H54 (cell line): ENCODE measurements around the gene TRIM29.
A peak's percentile ranks its signal among the peaks of the same experiment; 100 is the strongest.

ENCODE experiments used
- DNase-seq: peaks from one replicate; pipeline ENCODE4 v3.0.0; 2011; ENCODE audit warnings: low spot score, mixed read lengths; ENCODE audit not compliant: insufficient read length
- FAIRE-seq: peaks from 3 replicates; lab custom pipeline; 2011; peaks lifted over from hg19 to GRCh38; lab: Jason Lieb, UNC
- POLR2A ChIP-seq: IDR thresholded peaks from 2 replicates; pipeline ENCODE4 v1.6.1; 2011; ENCODE audit warnings: low read depth, mild to moderate bottlenecking, low read length

TRIM29 gene

DNA sequence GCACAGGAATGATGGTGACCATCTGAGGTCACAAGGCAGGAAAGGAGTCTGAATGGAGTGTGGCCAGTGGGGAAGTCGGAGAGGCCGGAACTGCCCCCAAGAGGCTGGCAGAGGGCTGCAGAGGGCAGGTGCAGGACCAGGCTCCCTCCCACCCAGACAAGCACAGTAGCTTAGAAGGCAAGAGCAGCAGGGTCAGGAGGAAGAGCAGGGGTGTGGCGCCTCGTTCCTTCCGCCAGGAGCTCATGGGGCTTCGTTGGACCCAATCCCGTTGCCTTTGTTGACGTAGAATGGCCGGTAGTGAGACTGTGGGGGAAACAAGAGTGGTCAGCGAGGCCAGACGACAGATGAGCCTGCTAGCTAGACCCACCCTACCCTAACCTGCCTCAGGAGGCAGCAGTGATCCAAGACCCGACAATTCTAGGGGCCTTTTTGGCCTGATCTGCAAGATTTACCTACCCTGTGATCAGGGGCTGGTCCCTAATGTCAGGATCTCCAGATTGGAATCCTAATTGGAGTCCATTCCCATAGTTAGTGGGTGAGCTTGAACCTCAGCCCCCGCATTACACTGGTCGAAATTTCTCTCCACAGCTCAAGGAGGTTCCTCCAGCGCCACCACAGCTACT is 25.6 kb downstream of the TRIM29 start:
- FAIRE-seq, result no peak
- no peak for DNase-seq
- no peak for TF ChIP-seq POLR2A

DNA sequence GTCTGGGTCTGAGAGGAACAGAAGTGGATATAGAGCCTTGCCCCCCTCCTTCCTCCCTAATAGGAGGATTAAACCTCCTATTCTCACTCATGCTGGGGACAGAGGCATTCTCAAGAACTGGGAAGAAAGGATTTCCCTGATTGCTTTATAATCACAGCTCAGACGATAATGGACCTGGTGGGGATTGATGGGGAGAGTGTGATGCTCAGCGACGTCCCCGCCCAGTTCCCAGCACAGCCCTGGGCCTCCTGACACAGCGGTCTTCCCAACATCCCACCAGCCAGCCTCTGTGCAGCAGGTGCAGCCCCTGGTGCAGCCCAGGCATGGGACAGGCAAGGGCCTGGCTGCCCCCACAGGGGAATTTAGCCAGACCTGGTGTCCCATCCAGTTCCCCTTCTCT is 28.4 kb downstream of the TRIM29 start:
- no peak for DNase-seq
- TF ChIP-seq POLR2A, result no peak
- no peak for FAIRE-seq

DNA sequence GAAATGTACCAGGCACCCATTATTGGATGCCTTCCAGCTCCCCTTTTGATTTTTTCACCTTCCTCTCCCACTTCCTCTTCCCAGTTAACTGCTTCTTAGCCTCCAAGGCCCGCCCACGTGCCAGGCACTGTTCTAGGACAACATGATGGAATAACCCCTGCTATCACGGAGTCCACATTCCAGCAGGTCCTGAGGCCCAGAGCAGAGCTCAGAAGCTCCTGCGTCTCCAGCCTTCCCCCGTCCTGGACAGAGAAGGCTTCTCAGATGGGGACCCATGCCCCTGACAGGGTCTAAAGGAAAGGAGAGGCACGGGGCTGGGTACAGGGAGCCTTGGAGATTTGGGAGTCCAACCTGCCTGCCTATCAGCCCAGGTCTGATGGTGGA is 29.1 kb downstream of the TRIM29 start:
- no peak for FAIRE-seq
- TF ChIP-seq POLR2A, result no peak
- no peak for DNase-seq

DNA sequence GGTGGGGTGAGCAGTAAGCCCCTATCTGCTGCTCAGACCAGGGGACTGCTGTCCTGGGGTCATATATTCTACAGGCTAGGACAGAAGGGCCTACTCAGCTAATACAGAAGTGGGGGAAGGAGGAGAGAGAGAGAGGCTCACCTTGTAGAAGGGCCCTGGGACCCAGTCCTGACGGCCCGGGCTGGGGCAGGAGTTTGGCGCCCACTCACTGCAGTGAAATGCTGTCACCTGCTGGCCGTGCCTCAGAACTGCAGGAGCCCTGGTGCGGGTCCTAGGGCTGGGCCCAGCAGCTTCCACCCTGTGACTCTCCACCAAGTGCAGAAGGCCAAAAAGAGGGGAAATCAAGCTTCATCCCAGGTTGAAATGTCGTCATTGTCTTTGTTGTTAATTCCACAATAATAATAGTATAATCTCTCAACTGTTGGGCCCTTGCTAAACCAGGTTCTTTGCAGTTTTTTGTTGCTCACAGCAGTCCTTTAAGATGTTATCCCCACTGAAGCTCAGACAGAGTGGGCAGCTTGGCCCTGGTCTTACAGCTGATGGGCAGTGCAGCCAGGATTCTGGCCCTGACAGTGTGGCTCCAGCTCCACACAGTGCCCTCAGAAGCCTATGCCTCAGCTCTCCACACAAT is 29.6 kb downstream of the TRIM29 start:
- DNase-seq (peak; percentile 77), FAIRE-seq (no peak)
- no peak for TF ChIP-seq POLR2A

DNA sequence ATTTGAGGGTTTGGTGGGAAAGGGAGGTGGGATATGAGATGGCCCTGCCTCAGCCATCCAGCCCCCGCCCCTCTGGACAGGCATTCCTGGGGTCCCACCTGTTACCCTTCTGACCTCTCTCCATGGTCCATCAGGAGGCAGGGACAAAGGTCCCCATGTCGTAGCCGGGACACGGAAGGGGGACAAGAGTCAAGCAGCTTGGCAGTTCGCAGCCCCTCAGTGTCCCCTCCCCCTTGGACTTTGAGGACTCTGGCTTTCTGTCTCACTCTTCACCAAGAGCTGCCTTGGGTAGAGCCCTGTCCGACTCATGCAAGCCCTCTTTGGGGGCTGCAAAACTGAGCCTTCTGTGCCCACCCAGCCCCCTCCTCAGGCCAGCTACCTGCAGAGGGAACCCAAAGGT is 30.2 kb downstream of the TRIM29 start:
- no peak for DNase-seq
- FAIRE-seq, result no peak
- TF ChIP-seq POLR2A, result no peak

DNA sequence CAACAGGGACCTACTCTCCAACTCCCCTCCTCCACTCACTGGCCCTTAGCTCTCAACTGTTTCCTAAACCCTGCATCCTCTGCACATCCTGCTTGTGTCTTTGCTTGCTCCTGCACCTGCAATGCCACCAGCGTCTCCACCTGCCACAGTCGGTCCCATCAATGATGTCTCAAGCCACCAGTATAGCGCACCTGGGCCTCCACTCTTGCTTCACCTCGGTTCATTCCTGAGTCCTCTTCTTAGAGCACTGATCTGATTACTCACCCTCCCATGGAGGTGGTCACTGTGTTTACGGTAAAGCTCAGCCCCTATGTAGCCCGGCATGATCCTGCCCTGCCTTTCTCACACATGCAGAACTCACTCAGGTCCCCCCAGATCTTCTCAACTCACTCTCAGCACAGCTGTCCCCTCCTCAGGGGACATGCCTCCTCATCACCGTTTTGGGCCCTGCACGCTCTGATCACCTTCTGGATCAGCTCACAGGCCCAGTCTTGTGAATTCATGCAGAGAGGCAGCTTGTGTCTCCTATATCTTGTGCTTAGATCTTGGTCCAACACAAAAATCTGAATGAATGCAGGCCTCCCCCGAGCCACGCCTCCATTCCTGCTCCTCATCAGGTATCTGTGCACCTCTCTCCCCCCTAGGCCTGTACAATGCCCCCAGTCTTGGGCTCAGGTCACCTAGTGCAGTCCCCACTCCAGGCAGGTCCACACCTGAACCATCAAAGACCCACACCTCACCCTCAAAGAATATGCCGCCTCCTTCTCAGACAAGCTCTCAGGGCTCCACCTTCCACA is 31.4 kb downstream of the TRIM29 start:
- no peak for TF ChIP-seq POLR2A
- no peak for DNase-seq
- no peak for FAIRE-seq

DNA sequence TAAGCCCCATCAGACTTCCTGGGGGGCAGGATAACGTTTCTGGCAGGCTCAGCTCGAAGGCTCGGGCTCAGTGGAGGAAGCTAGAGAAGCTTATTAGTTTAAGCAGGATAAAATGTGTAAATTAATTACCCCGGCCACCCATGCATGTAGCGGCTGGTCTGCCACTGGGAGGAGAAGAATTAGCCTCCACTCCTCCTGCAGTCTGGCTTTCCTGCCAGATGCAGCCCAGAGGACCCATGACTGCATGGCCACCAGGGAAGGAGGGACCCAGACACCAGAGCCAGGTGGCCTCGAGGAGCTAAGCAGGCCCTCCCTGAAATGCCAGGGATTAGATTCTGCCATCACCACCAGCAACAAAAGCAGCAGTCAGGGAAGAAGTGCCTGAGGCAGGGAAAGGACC is 32.3 kb downstream of the TRIM29 start:
- DNase-seq, result no peak
- FAIRE-seq, result no peak
- no peak for TF ChIP-seq POLR2A

DNA sequence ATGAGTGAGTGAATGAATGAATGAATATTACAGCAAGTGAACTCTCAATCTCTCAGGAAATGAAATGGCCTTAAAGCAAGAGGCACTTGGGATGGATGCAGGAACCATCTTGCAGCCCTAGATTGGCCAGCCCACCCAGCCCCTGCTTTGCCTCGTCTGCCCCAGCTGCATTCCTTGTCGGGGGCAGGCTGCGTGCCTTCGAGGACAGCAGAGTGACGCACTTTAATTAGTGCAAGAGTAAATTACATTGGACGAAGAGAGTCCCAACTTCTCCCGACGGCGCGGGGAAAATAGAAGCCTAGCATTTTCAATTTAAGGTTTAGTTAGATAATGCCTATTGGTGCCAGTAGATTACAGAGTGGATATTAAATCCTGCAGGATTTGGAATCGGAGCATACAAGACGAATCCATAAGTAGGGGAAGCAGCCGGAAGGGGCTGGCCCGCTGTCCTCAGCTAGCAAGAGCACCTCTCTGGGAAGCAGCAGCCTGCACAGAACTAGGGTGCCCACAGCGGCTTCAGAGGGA is 33.8 kb downstream of the TRIM29 start:
- DNase-seq, result no peak
- FAIRE-seq, result no peak
- TF ChIP-seq POLR2A, result no peak

DNA sequence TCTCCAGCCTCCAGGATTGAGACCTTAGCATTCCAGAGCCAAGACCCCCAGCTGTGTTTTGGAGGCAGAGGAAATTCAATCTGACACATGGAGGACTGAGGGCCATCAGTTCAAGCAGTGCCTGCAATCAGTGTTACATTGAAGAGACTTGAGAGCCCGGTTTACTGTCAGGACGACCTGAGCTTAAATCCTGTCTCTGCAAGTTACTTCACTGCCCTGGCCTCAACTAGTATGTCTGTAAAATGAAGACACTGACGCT is 35.1 kb downstream of the TRIM29 start:
- FAIRE-seq, result no peak
- TF ChIP-seq POLR2A, result no peak
- no peak for DNase-seq

DNA sequence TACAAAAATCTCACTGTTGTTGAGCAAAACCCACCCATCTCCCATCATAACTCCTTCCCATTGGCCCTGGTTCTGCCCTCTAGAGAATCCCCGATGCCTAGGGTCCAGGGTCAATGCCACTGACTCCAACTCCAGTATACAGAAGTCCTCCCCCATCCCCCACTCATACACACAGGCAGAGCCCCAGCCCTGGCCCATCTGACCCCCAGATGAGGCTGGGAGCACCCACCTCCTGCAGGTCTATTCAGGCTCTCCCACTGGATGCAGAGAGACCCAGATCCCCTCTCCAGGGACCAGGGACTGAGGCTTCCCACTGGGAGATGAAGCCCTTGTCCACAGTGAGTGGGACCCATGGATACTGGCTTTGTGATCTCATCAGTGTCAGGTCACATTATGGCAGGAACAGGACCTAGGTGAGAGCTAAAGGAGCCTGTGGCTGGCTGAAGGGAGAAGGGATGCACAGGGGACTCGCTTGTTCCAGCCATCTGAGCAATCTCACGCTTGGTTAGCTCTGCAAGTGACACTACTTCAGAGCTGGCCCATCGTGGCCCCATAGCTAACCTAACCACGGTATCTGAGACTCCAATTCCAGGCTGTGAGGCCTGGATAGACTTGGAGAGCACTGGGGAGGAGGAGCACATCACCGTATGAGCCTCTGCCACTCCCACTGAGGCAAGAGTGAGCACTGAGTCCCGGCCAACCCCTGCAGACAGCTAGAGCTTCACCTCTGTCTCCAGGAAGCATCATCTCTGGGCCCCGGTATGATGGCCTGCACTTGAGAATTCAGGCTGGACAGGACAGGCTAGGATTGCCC is 35.7 kb downstream of the TRIM29 start:
- TF ChIP-seq POLR2A, result no peak
- FAIRE-seq (no peak), DNase-seq (no peak)

DNA sequence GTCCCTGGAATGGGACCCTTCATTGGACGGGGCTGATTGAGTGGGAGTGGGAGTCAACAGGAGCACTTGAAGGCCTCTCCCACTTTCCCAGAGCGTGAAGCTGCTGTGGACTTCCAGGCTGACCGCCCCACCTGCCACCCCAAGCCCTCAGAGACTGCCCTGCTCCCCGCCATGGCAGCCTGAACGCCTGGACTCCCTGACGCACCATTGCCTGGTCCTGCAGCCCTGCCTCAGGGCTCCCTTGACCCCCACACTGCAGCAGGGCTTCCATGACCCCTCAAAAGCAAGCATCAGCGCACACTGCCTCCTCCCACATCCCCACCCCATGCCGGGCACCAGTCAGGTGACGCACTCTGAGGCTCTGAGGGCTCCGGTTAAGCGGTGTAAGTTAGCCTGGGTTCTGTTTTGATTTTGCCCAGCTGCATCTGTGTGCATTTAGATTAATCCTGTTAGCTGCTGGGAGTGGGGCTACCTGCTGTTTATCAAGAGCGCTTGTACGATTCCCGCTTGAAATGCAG is 39.4 kb downstream of the TRIM29 start:
- DNase-seq (no peak), FAIRE-seq (no peak)
- no peak for TF ChIP-seq POLR2A

DNA sequence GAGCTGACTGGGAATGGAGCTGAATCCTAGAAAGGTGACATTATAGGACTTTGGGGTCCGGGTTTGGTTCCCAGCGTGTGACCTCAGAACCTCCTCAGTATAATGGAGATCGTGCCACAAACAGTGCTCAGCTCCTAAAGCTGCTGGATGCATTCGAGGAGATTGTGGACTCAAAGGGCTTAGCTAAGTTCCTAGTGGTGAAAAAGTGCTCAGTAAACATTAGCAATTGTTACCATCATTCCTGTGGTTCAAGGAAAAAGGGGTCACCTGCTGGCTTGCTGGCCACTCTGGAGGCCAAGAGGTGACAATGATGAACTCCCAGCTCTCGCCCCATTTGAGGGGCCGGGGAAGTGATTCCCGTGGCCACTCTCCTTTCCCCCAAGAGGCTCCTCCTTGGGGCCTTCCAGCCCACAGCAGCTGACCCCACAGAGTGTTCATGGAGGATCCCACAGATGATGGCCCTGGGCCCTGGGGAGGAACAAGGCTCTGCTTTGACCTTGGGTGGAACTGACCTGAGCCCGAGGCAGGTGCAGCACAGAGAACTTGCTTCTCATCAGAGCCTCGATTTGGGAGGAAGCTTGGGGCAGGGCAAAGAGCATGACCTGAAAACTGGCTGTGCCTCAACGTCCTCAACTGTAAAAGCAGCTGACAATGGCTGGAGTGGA is 40.1 kb downstream of the TRIM29 start:
- no peak for FAIRE-seq
- no peak for TF ChIP-seq POLR2A
- DNase-seq, result no peak
